CD4-positive, CD25-positive, alpha-beta regulatory T cell (primary cell): ENCODE measurements around the gene CNTNAP2. TPM values are rescaled to one million over a fixed set of nuclear protein-coding genes. Genes with fewer than 3 reads are reported as not detected.

Source experiments
- ATAC-seq, 2 donors: fragments of 150-1000 bp; cut with Tn5 transposase; one replicate each; pipeline ENCODE4 v1.10.0; 2021; ENCODE audit warnings: low read depth in 2 of 2, moderate number of reproducible peaks in 2 of 2, moderate library complexity in 1 of 2
- DNase-seq, 3 donors: peaks; one replicate each; pipeline versions ENCODE4 v3.0.0 to v3.0.0-alpha.2; 2012 to 2022; ENCODE audit warnings: mixed read lengths in 1 of 3
- H3K27ac ChIP-seq: one replicate; pipeline ENCODE4 v1.7.0; 2013; ENCODE audit warnings: mild to moderate bottlenecking, low read length; ENCODE audit not compliant: insufficient read depth, poor library complexity, severe bottlenecking
- H3K27me3 ChIP-seq: one replicate; pipeline ENCODE4 v1.7.0; 2013; ENCODE audit warnings: low read length; ENCODE audit not compliant: control insufficient read depth, insufficient read depth
- H3K36me3 ChIP-seq: one replicate; pipeline ENCODE4 v1.7.0; 2013; ENCODE audit warnings: mild to moderate bottlenecking, low read length, moderate library complexity; ENCODE audit not compliant: control insufficient read depth, insufficient read depth
- H3K4me1 ChIP-seq: 2 replicates; pipeline ENCODE4 v1.7.0; 2013; ENCODE audit warnings: mild to moderate bottlenecking, low read length; ENCODE audit not compliant: insufficient read depth, control insufficient read depth, poor library complexity, severe bottlenecking
- H3K4me3 ChIP-seq: one replicate; pipeline ENCODE4 v1.7.0; 2013; ENCODE audit warnings: low read depth, mild to moderate bottlenecking, low read length, moderate library complexity
- H3K9me3 ChIP-seq, 2 experiments: 1 replicate in 1 of 2; 2 replicates in 1 of 2; pipeline ENCODE4 v1.7.0; 2013; ENCODE audit warnings: low read length in 2 of 2, mild to moderate bottlenecking in 1 of 2, moderate library complexity in 1 of 2; ENCODE audit not compliant: control insufficient read depth in 2 of 2
- H3K27ac Mint-ChIP-seq, 3 donors: one replicate each; pipeline ENCODE4 v1.8.0; 2020 to 2022; ENCODE audit warnings: mild to moderate bottlenecking in 3 of 3, mixed read lengths in 3 of 3, moderate library complexity in 2 of 3
- H3K27me3 Mint-ChIP-seq: one replicate; pipeline ENCODE4 v1.8.0; 2022; ENCODE audit warnings: mild to moderate bottlenecking, mixed read lengths
- H3K36me3 Mint-ChIP-seq: one replicate; pipeline ENCODE4 v1.8.0; 2020; ENCODE audit warnings: mixed read lengths
- H3K4me1 Mint-ChIP-seq, 4 donors: one replicate each; pipeline ENCODE4 v1.8.0; 2020 to 2022; ENCODE audit warnings: mixed read lengths in 4 of 4, mild to moderate bottlenecking in 1 of 4
- H3K4me3 Mint-ChIP-seq, 4 donors: one replicate each; pipeline ENCODE4 v1.8.0; 2020 to 2022; ENCODE audit warnings: mild to moderate bottlenecking in 4 of 4, mixed read lengths in 4 of 4, moderate library complexity in 3 of 4
- H3K9me3 Mint-ChIP-seq, 7 donors: one replicate each; pipeline ENCODE4 v1.8.0; 2020 to 2022; ENCODE audit warnings: mixed read lengths in 7 of 7, mild to moderate bottlenecking in 3 of 7, moderate library complexity in 2 of 7
- polyA plus RNA-seq, 4 donors: library from polyadenylated mRNA; unstranded; fragments of 300-500 nt; fragmentation: Illumina TruSeq; gene quantifications; one replicate each; pipeline ENCODE4 v1.2.3, GENCODE V29; 2021
- total RNA-seq: library from RNA; stranded (reverse); gene quantifications from one replicate; pipeline ENCODE4 v1.2.3, GENCODE V29; 2022

CNTNAP2 gene
- total and polyA plus RNA-seq, 5 donors from 2014 or later = 0.02 to 0.15 TPM; not detected in 3

- Histone ChIP-seq H3K4me1 (no peaks in the 10 kb centered on the region), H3K4me3 (no peak overlapping the region), H3K9me3 (no peaks in the 10 kb centered on the region), H3K36me3 (no peaks in the 10 kb centered on the region), H3K27ac (no peak overlapping the region), H3K27me3 (no peaks in the 10 kb centered on the region)
- H3K4me1 Mint-ChIP-seq = no peaks in the 10 kb centered on the region
- no peaks in the 10 kb centered on the region for H3K36me3 Mint-ChIP-seq
- no peak overlapping the region for H3K4me3 Mint-ChIP-seq
- DNase-seq (no peak), ATAC-seq (no peak)
- H3K9me3 Mint-ChIP-seq = peaks cover 0 to 8% (median 2%) of the 10 kb centered on the region in 7 donors
- H3K27ac Mint-ChIP-seq = no peak overlapping the region
- H3K27me3 Mint-ChIP-seq = no peaks in the 10 kb centered on the region
Observed at GRCh38 chr7:146206270-146206669, 89.7 kb downstream of the CNTNAP2 start.

- H3K4me1 ChIP-seq = no peaks in the 10 kb centered on the region
- no peaks in the 10 kb centered on the region for H3K27me3 ChIP-seq
- no peak for DNase-seq
- Mint-ChIP-seq H3K4me1 (no peaks in the 10 kb centered on the region), H3K27ac (no peak overlapping the region), H3K9me3 (peaks cover 0 to 8% (median 4%) of the 10 kb centered on the region in 7 donors), H3K36me3 (no peaks in the 10 kb centered on the region), H3K4me3 (no peak overlapping the region), H3K27me3 (no peaks in the 10 kb centered on the region)
- no peak overlapping the region for H3K4me3 ChIP-seq
- H3K9me3 ChIP-seq = no peaks in the 10 kb centered on the region
- ATAC-seq = no peak
- no peak overlapping the region for H3K27ac ChIP-seq
- no peaks in the 10 kb centered on the region for H3K36me3 ChIP-seq
Observed at GRCh38 chr7:146208492-146208891, 91.9 kb downstream of the CNTNAP2 start.

- H3K4me1 ChIP-seq = no peaks in the 10 kb centered on the region
- H3K36me3 ChIP-seq = no peaks in the 10 kb centered on the region
- no peak overlapping the region for H3K27ac ChIP-seq
- Mint-ChIP-seq H3K36me3 (no peaks in the 10 kb centered on the region), H3K27ac (no peak overlapping the region), H3K9me3 (peaks cover 3 to 11% (median 6%) of the 10 kb centered on the region in 7 donors), H3K4me1 (no peaks in the 10 kb centered on the region), H3K27me3 (no peaks in the 10 kb centered on the region), H3K4me3 (no peak overlapping the region)
- no peaks in the 10 kb centered on the region for H3K9me3 ChIP-seq
- no peak overlapping the region for H3K4me3 ChIP-seq
- ATAC-seq (no peak), DNase-seq (no peak)
- H3K27me3 ChIP-seq = no peaks in the 10 kb centered on the region
Observed at GRCh38 chr7:146214842-146215241, 98.2 kb downstream of the CNTNAP2 start.

GRCh38 chr7:146216396-146217041 is 99.9 kb downstream of the CNTNAP2 start:
- DNase-seq = no peak
- H3K9me3 Mint-ChIP-seq = peaks cover 2 to 8% (median 4%) of the 10 kb centered on the region in 7 donors
- no peak overlapping the region for H3K27ac ChIP-seq
- H3K9me3 ChIP-seq = peaks cover 0 to 3% of the 10 kb centered on the region in 2 experiments
- no peaks in the 10 kb centered on the region for H3K36me3 Mint-ChIP-seq
- H3K36me3 ChIP-seq = no peaks in the 10 kb centered on the region
- no peak overlapping the region for H3K4me3 Mint-ChIP-seq
- H3K27ac Mint-ChIP-seq = no peak overlapping the region
- no peaks in the 10 kb centered on the region for H3K27me3 Mint-ChIP-seq
- H3K4me1 Mint-ChIP-seq = no peaks in the 10 kb centered on the region
- no peaks in the 10 kb centered on the region for H3K4me1 ChIP-seq
- no peaks in the 10 kb centered on the region for H3K27me3 ChIP-seq
- H3K4me3 ChIP-seq = no peak overlapping the region
- ATAC-seq = no peak

- H3K4me1 Mint-ChIP-seq = no peaks in the 10 kb centered on the region
- no peak for DNase-seq
- ATAC-seq = no peak
- H3K36me3 Mint-ChIP-seq = no peaks in the 10 kb centered on the region
- no peaks in the 10 kb centered on the region for H3K4me1 ChIP-seq
- H3K36me3 ChIP-seq = no peaks in the 10 kb centered on the region
- H3K27me3 Mint-ChIP-seq = no peaks in the 10 kb centered on the region
- H3K4me3 ChIP-seq = no peak overlapping the region
- H3K27ac ChIP-seq = no peak overlapping the region
- H3K9me3 Mint-ChIP-seq = peaks cover 3 to 8% (median 5%) of the 10 kb centered on the region in 7 donors
- no peak overlapping the region for H3K27ac Mint-ChIP-seq
- H3K27me3 ChIP-seq = no peaks in the 10 kb centered on the region
- no peak overlapping the region for H3K4me3 Mint-ChIP-seq
- peaks cover 5 to 9% of the 10 kb centered on the region in 2 experiments for H3K9me3 ChIP-seq
Observed at GRCh38 chr7:146223851-146224250, 107.2 kb downstream of the CNTNAP2 start.

GRCh38 chr7:146232604-146233003 is 116.0 kb downstream of the CNTNAP2 start:
- Histone ChIP-seq H3K27ac (no peak overlapping the region), H3K36me3 (no peaks in the 10 kb centered on the region), H3K27me3 (no peaks in the 10 kb centered on the region), H3K9me3 (peaks cover 0 to 4% of the 10 kb centered on the region in 2 experiments), H3K4me1 (no peaks in the 10 kb centered on the region), H3K4me3 (no peak overlapping the region)
- Mint-ChIP-seq H3K36me3 (no peaks in the 10 kb centered on the region), H3K9me3 (peaks cover 0 to 6% (median 3%) of the 10 kb centered on the region in 7 donors), H3K4me1 (no peaks in the 10 kb centered on the region), H3K27me3 (no peaks in the 10 kb centered on the region), H3K27ac (no peak overlapping the region), H3K4me3 (no peak overlapping the region)
- DNase-seq (no peak), ATAC-seq (no peak)

- Mint-ChIP-seq H3K27ac (no peak overlapping the region), H3K4me1 (no peaks in the 10 kb centered on the region), H3K9me3 (peaks cover 0 to 8% (median 3%) of the 10 kb centered on the region in 7 donors), H3K36me3 (no peaks in the 10 kb centered on the region), H3K4me3 (no peak overlapping the region), H3K27me3 (no peaks in the 10 kb centered on the region)
- no peaks in the 10 kb centered on the region for H3K4me1 ChIP-seq
- no peaks in the 10 kb centered on the region for H3K36me3 ChIP-seq
- no peaks in the 10 kb centered on the region for H3K27me3 ChIP-seq
- no peak for ATAC-seq
- no peak overlapping the region for H3K4me3 ChIP-seq
- no peak for DNase-seq
- H3K9me3 ChIP-seq = peaks cover 0 to 4% of the 10 kb centered on the region in 2 experiments
- H3K27ac ChIP-seq = no peak overlapping the region
Observed at GRCh38 chr7:146235195-146235594, 118.6 kb downstream of the CNTNAP2 start.

GRCh38 chr7:146242661-146243060 is 126.1 kb downstream of the CNTNAP2 start:
- Mint-ChIP-seq H3K9me3 (peaks cover 0 to 16% (median 10%) of the 10 kb centered on the region in 7 donors), H3K27ac (no peak overlapping the region)

More at GRCh38 chr7:146242661-146243060, 126.1 kb downstream of the CNTNAP2 start:
- no peak overlapping the region for H3K4me3 ChIP-seq
- H3K36me3 Mint-ChIP-seq = no peaks in the 10 kb centered on the region
- no peaks in the 10 kb centered on the region for H3K27me3 ChIP-seq
- no peaks in the 10 kb centered on the region for H3K9me3 ChIP-seq
- DNase-seq (no peak), ATAC-seq (no peak)
- no peaks in the 10 kb centered on the region for H3K27me3 Mint-ChIP-seq
- no peak overlapping the region for H3K27ac ChIP-seq
- H3K4me3 Mint-ChIP-seq = no peak overlapping the region
- no peaks in the 10 kb centered on the region for H3K4me1 ChIP-seq
- H3K4me1 Mint-ChIP-seq = no peaks in the 10 kb centered on the region
- no peaks in the 10 kb centered on the region for H3K36me3 ChIP-seq
